Measurements from ENCODE around the gene TMEM127. TPM values are rescaled to one million over a fixed set of nuclear protein-coding genes. Genes with fewer than 3 reads are reported as not detected.

The TMEM127 gene
- polyA plus RNA-seq, 2 of the 4 experiments (the other 2 are of a cell fraction), result 31.9 to 38.7 TPM

- no peak for TF ChIP-seq HDAC2 (IDR thresholded peaks at IDR 0.05)
- TF ChIP-seq, protein P1, sequence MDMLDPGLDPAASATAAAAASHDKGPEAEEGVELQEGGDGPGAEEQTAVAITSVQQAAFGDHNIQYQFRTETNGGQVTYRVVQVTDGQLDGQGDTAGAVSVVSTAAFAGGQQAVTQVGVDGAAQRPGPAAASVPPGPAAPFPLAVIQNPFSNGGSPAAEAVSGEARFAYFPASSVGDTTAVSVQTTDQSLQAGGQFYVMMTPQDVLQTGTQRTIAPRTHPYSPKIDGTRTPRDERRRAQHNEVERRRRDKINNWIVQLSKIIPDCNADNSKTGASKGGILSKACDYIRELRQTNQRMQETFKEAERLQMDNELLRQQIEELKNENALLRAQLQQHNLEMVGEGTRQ (IDR thresholded peaks at IDR 0.05), result no peak
- no peak for TF ChIP-seq PHF8 (IDR thresholded peaks at IDR 0.05; ENCODE audit: borderline replicate concordance, low read depth)
- no peak for TF ChIP-seq HMGXB4 (CRISPR knock-in tag; IDR thresholded peaks at IDR 0.05; ENCODE audit: borderline replicate concordance)
- no peak for TF ChIP-seq TP53 (CRISPR knock-in tag; IDR thresholded peaks at IDR 0.05)
- TF ChIP-seq PBX3 (IDR thresholded peaks at IDR 0.05), result no peak
- TF ChIP-seq RFX5 (IDR thresholded peaks at IDR 0.05), result no peak
- TF ChIP-seq HOXA7 (CRISPR knock-in tag; IDR thresholded peaks at IDR 0.05), result no peak
- TF ChIP-seq ATOH8 (CRISPR knock-in tag; IDR thresholded peaks at IDR 0.05; ENCODE audit: low read depth), result no peak
- Histone ChIP-seq H3K4me2 (no peak overlapping the region), H3K4me1 (no peaks in the 10 kb centered on the region), H3K9me3 (no peaks in the 10 kb centered on the region), H3K27ac (no peak overlapping the region), H3K4me3 (no peak overlapping the region)
- FAIRE-seq (no peak), ATAC-seq (no peak), DNase-seq (ENCODE audit: low read depth in 1 of 2, low spot score in 1 of 2) (no peak)
- ChIA-PET CTCF (no interaction called here), POLR2A (interaction anchor here (1.4 kb wide), 1 partner anchor 9 kb away, joined by 3 read pairs; no protein-coding TSS in a partner anchor)
- whole genome bisulfite sequencing (ENCODE audit: missing lambda C conversion rate), result 88% methylated on average over 6 of the region's 6 CpGs
Measured at GRCh38 chr2:96287273-96287856, 21.6 kb upstream of the TMEM127 start.

DNA sequence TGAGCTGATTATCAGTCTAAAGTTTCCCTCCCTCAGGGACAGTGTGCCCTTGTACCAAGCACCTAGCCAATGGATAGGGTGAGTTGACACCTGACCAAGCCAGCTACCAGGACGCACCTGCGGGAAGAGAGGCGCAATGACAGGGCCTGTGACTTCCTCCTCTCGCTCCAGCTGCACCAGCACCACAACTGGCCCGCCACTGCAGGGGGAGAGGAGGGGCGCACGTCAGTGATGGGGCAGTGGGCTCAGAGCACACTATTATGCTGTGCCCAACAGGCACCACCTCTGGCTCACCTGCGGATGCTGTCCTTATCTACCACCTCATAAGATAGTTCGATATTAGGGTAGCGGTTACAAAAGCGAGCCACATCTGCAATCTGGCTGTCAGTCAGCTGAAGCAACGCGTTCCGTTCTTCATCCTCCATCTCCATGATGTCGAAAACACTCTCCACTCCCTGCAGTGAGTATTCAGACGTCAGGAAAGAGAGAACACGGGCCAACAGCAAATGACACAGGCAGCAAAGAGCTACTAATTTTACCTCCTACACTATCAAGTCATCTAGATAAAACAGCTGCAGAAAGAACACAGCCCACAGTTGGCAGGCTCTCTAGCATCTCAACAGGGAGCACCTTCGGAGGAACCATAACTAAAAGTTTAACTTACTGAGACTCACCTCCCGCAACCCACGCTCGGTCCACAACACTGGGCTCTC lies 11.1 kb upstream of the TMEM127 start:
- WGBS (ENCODE audit: missing lambda C conversion rate), result 95% methylated on average over 21 of the region's 21 CpGs
- ChIA-PET CTCF (interaction anchor here (1.0 to 2.7 kb wide), 3 partner anchors 9 to 12 kb away, joined by 4 to 10 read pairs (median 10); no protein-coding TSS in a partner anchor), POLR2A (no interaction called here)
- DNase-seq (ENCODE audit: low read depth in 1 of 2, low spot score in 1 of 2), result no peak
- TF ChIP-seq ZSCAN20 (CRISPR knock-in tag; IDR thresholded peaks at IDR 0.05), result no peak
- TF ChIP-seq RFX5 (IDR thresholded peaks at IDR 0.05), result no peak
- TF ChIP-seq, protein P2, sequence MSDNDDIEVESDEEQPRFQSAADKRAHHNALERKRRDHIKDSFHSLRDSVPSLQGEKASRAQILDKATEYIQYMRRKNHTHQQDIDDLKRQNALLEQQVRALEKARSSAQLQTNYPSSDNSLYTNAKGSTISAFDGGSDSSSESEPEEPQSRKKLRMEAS (IDR thresholded peaks at IDR 0.05), result no peak
- no peak for TF ChIP-seq HEYL (CRISPR knock-in tag; IDR thresholded peaks at IDR 0.05)
- no peak for TF ChIP-seq SREBF2 (IDR thresholded peaks at IDR 0.05)
- TF ChIP-seq RNF2 (IDR thresholded peaks at IDR 0.05; ENCODE audit: borderline replicate concordance, low read depth), result no peak
- no peak for TF ChIP-seq RAD21 (conservative IDR thresholded peaks at IDR 0.05 in 1 of 2, IDR thresholded peaks at IDR 0.05 in 1 of 2)
- no peak for TF ChIP-seq HDAC2 (IDR thresholded peaks at IDR 0.05)
- TF ChIP-seq MYC (IDR thresholded peaks at IDR 0.05; ENCODE audit: borderline replicate concordance, low read length), result no peak
- TF ChIP-seq, protein P3, sequence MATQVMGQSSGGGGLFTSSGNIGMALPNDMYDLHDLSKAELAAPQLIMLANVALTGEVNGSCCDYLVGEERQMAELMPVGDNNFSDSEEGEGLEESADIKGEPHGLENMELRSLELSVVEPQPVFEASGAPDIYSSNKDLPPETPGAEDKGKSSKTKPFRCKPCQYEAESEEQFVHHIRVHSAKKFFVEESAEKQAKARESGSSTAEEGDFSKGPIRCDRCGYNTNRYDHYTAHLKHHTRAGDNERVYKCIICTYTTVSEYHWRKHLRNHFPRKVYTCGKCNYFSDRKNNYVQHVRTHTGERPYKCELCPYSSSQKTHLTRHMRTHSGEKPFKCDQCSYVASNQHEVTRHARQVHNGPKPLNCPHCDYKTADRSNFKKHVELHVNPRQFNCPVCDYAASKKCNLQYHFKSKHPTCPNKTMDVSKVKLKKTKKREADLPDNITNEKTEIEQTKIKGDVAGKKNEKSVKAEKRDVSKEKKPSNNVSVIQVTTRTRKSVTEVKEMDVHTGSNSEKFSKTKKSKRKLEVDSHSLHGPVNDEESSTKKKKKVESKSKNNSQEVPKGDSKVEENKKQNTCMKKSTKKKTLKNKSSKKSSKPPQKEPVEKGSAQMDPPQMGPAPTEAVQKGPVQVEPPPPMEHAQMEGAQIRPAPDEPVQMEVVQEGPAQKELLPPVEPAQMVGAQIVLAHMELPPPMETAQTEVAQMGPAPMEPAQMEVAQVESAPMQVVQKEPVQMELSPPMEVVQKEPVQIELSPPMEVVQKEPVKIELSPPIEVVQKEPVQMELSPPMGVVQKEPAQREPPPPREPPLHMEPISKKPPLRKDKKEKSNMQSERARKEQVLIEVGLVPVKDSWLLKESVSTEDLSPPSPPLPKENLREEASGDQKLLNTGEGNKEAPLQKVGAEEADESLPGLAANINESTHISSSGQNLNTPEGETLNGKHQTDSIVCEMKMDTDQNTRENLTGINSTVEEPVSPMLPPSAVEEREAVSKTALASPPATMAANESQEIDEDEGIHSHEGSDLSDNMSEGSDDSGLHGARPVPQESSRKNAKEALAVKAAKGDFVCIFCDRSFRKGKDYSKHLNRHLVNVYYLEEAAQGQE (IDR thresholded peaks at IDR 0.05), result no peak
- Histone ChIP-seq H3K9me3 (no peaks in the 10 kb centered on the region), H3K4me2 (no peak overlapping the region), H3K27ac (no peak overlapping the region), H3K4me3 (no peak overlapping the region), H3K4me1 (no peaks in the 10 kb centered on the region)
- no peak for FAIRE-seq
- no peak for ATAC-seq

Data from A549 (cell line).